IPS-18a (cell line): ENCODE measurements around the gene USH1G.

ENCODE experiments used
- H3K27ac ChIP-seq: one replicate; pipeline ENCODE4 v1.5.1; 2013; ENCODE audit warnings: low read length
- H3K27me3 ChIP-seq: one replicate; pipeline ENCODE4 v1.6.1; 2013; ENCODE audit warnings: mild to moderate bottlenecking, low read length; ENCODE audit not compliant: control insufficient read depth, insufficient read depth
- H3K36me3 ChIP-seq: one replicate; pipeline ENCODE4 v1.6.1; 2013; ENCODE audit warnings: low read depth, low read length; ENCODE audit not compliant: control insufficient read depth
- H3K4me1 ChIP-seq: one replicate; pipeline ENCODE4 v1.6.1; 2013; ENCODE audit warnings: low read depth, low read length; ENCODE audit not compliant: control insufficient read depth
- H3K4me3 ChIP-seq: one replicate; pipeline ENCODE4 v1.5.1; 2013; ENCODE audit warnings: low read length
- H3K9ac ChIP-seq: one replicate; pipeline ENCODE4 v1.6.1; 2013; ENCODE audit warnings: mild to moderate bottlenecking, low read length, moderate library complexity
- H3K9me3 ChIP-seq: one replicate; pipeline ENCODE4 v1.6.1; 2013; ENCODE audit warnings: low read depth, low read length; ENCODE audit not compliant: control insufficient read depth

Gene USH1G

GRCh38 chr17:74892974-74893911, 29.8 kb downstream of the USH1G start, which contains the start of gene FADS6:
Gene FADS6 (minus strand): TSS chr17:74893633. CDS start chr17:74893595, 38 bp downstream.
- Histone ChIP-seq H3K27ac (no peak within 1 kb of the TSS), H3K4me3 (peak within 1 kb of the TSS; percentile 59), H3K36me3 (no peaks in the 10 kb centered on the region), H3K27me3 (peaks cover 51% of the 10 kb centered on the region), H3K9me3 (no peaks in the 10 kb centered on the region), H3K9ac (no peak within 1 kb of the TSS), H3K4me1 (no peaks in the 10 kb centered on the region)

- Histone ChIP-seq H3K27ac (no peak overlapping the region), H3K36me3 (no peaks in the 10 kb centered on the region), H3K4me3 (no peak overlapping the region), H3K9me3 (no peaks in the 10 kb centered on the region), H3K9ac (no peak overlapping the region), H3K27me3 (peaks cover 51% of the 10 kb centered on the region), H3K4me1 (no peaks in the 10 kb centered on the region)
Measured at GRCh38 chr17:74892013-74892841, 30.8 kb downstream of the USH1G start.

GRCh38 chr17:74890554-74890953, 32.5 kb downstream of the USH1G start:
- Histone ChIP-seq H3K9me3 (no peaks in the 10 kb centered on the region), H3K27ac (no peak overlapping the region), H3K9ac (no peak overlapping the region), H3K4me1 (no peaks in the 10 kb centered on the region), H3K4me3 (no peak overlapping the region), H3K36me3 (no peaks in the 10 kb centered on the region), H3K27me3 (peaks cover 40% of the 10 kb centered on the region)

- H3K4me1 ChIP-seq, result no peaks in the 10 kb centered on the region
- no peak overlapping the region for H3K27ac ChIP-seq
- no peaks in the 10 kb centered on the region for H3K9me3 ChIP-seq
- H3K27me3 ChIP-seq, result peaks cover 19% of the 10 kb centered on the region
- H3K9ac ChIP-seq, result no peak overlapping the region
- no peak overlapping the region for H3K4me3 ChIP-seq
- H3K36me3 ChIP-seq, result no peaks in the 10 kb centered on the region
Measured at GRCh38 chr17:74888469-74888868, 34.6 kb downstream of the USH1G start.

GRCh38 chr17:74883241-74883745, 39.8 kb downstream of the USH1G start:
- Histone ChIP-seq H3K36me3 (no peaks in the 10 kb centered on the region), H3K9ac (no peak overlapping the region), H3K27ac (no peak overlapping the region), H3K9me3 (no peaks in the 10 kb centered on the region), H3K27me3 (no peaks in the 10 kb centered on the region), H3K4me3 (no peak overlapping the region), H3K4me1 (peaks cover 5% of the 10 kb centered on the region)

GRCh38 chr17:74882517-74883240, 40.4 kb downstream of the USH1G start:
- Histone ChIP-seq H3K27ac (no peak overlapping the region), H3K4me3 (no peak overlapping the region), H3K27me3 (no peaks in the 10 kb centered on the region)

GRCh38 chr17:74881073-74881472, 42.0 kb downstream of the USH1G start:
- no peaks in the 10 kb centered on the region for H3K36me3 ChIP-seq
- H3K9ac ChIP-seq, result no peak overlapping the region
- no peak overlapping the region for H3K27ac ChIP-seq
- H3K27me3 ChIP-seq, result no peaks in the 10 kb centered on the region
- no peak overlapping the region for H3K4me3 ChIP-seq
- peaks cover 5% of the 10 kb centered on the region for H3K4me1 ChIP-seq
- no peaks in the 10 kb centered on the region for H3K9me3 ChIP-seq

More at GRCh38 chr17:74882517-74883240, 40.4 kb downstream of the USH1G start:
- H3K9me3 ChIP-seq, result no peaks in the 10 kb centered on the region
- H3K4me1 ChIP-seq, result peaks cover 5% of the 10 kb centered on the region
- no peak overlapping the region for H3K9ac ChIP-seq
- H3K36me3 ChIP-seq, result no peaks in the 10 kb centered on the region

GRCh38 chr17:74879308-74879707, 43.7 kb downstream of the USH1G start:
- Histone ChIP-seq H3K27ac (no peak overlapping the region), H3K9me3 (no peaks in the 10 kb centered on the region), H3K4me1 (peaks cover 5% of the 10 kb centered on the region), H3K36me3 (no peaks in the 10 kb centered on the region), H3K27me3 (no peaks in the 10 kb centered on the region), H3K4me3 (no peak overlapping the region), H3K9ac (no peak overlapping the region)

GRCh38 chr17:74878658-74879057, 44.4 kb downstream of the USH1G start:
- no peaks in the 10 kb centered on the region for H3K9me3 ChIP-seq
- H3K36me3 ChIP-seq, result no peaks in the 10 kb centered on the region
- H3K4me1 ChIP-seq, result peaks cover 11% of the 10 kb centered on the region
- no peak overlapping the region for H3K9ac ChIP-seq
- no peak overlapping the region for H3K4me3 ChIP-seq
- no peaks in the 10 kb centered on the region for H3K27me3 ChIP-seq
- H3K27ac ChIP-seq, result no peak overlapping the region

GRCh38 chr17:74877592-74878548, 45.2 kb downstream of the USH1G start:
- no peak overlapping the region for H3K27ac ChIP-seq
- H3K27me3 ChIP-seq, result no peaks in the 10 kb centered on the region
- H3K4me3 ChIP-seq, result no peak overlapping the region
- no peaks in the 10 kb centered on the region for H3K36me3 ChIP-seq
- H3K9ac ChIP-seq, result no peak overlapping the region
- H3K9me3 ChIP-seq, result no peaks in the 10 kb centered on the region
- peaks cover 6% of the 10 kb centered on the region for H3K4me1 ChIP-seq
